Liver (tissue), 9 donors: ENCODE measurements around the gene FOXK1. TPM values are rescaled to one million over a fixed set of nuclear protein-coding genes. Genes with fewer than 3 reads are reported as not detected.
"Not testable (repeated sequence)": the region's sequence is repeated elsewhere in the genome, so short reads cannot be mapped to it uniquely, and the experiment has no call there.

Experiments
- DNase-seq: peaks from one replicate; pipeline ENCODE4 v3.0.0-alpha.2; 2017; ENCODE audit warnings: low spot score
- H3K27ac ChIP-seq, 2 donors: one replicate each; pipeline ENCODE4 v1.7.0; 2013; ENCODE audit warnings: inconsistent platforms in 2 of 2, low read length in 2 of 2, control low read depth in 1 of 2, low read depth in 1 of 2, mild to moderate bottlenecking in 1 of 2
- H3K27me3 ChIP-seq, 4 donors: one replicate each; pipeline versions ENCODE4 v1.6.1 to v1.7.0; 2013; ENCODE audit warnings: low read length in 3 of 4, inconsistent platforms in 1 of 4, mild to moderate bottlenecking in 1 of 4, moderate library complexity in 1 of 4; ENCODE audit not compliant: control insufficient read depth in 4 of 4, insufficient read depth in 4 of 4
- H3K36me3 ChIP-seq, 4 donors: one replicate each; pipeline versions ENCODE4 v1.6.1 to v1.7.0; 2013; ENCODE audit warnings: low read length in 3 of 4, mild to moderate bottlenecking in 3 of 4, low read depth in 1 of 4, moderate library complexity in 1 of 4; ENCODE audit not compliant: control insufficient read depth in 4 of 4, insufficient read depth in 3 of 4
- H3K4me1 ChIP-seq, 4 donors: one replicate each; pipeline versions ENCODE4 v1.6.1 to v1.7.0; 2013; ENCODE audit warnings: low read length in 3 of 4, mild to moderate bottlenecking in 3 of 4, moderate library complexity in 1 of 4; ENCODE audit not compliant: control insufficient read depth in 4 of 4, insufficient read depth in 4 of 4
- H3K4me3 ChIP-seq, 3 donors: one replicate each; pipeline versions ENCODE4 v1.6.1 to v1.7.0; 2013; ENCODE audit warnings: low read length in 3 of 3, control low read depth in 1 of 3, low read depth in 1 of 3, mild to moderate bottlenecking in 1 of 3
- H3K9ac ChIP-seq, 2 donors: one replicate each; pipeline ENCODE4 v1.7.0; 2013; ENCODE audit warnings: low read length in 2 of 2, mild to moderate bottlenecking in 2 of 2, moderate library complexity in 2 of 2, control low read depth in 1 of 2, low read depth in 1 of 2
- H3K9me3 ChIP-seq, 4 donors: one replicate each; pipeline versions ENCODE4 v1.6.1 to v1.7.0; 2013; ENCODE audit warnings: low read length in 3 of 4; ENCODE audit not compliant: control insufficient read depth in 4 of 4
- EGR1 ChIP-seq, 2 donors: IDR thresholded peaks; 2 replicates each; pipeline ENCODE4 v1.6.1; 2016 to 2018; ENCODE audit warnings: antibody characterized with exemption in 2 of 2, low read depth in 2 of 2
- FOXA1 ChIP-seq: IDR thresholded peaks from 2 replicates; pipeline ENCODE4 v1.6.1; 2016; ENCODE audit warnings: antibody characterized with exemption
- FOXA2 ChIP-seq: IDR thresholded peaks from 2 replicates; pipeline ENCODE4 v1.6.1; 2016; ENCODE audit warnings: antibody characterized with exemption
- GABPA ChIP-seq, 2 donors: IDR thresholded peaks in 1 of 2; conservative IDR thresholded peaks in 1 of 2; 2 replicates each; pipeline ENCODE4 v1.6.1; 2016; ENCODE audit warnings: antibody characterized with exemption in 2 of 2, mild to moderate bottlenecking in 1 of 2, moderate library complexity in 1 of 2
- HNF4A ChIP-seq, 2 donors: conservative IDR thresholded peaks; 2 replicates each; pipeline ENCODE4 v1.6.1; 2016; ENCODE audit warnings: antibody characterized with exemption in 2 of 2, mild to moderate bottlenecking in 2 of 2
- HNF4G ChIP-seq: IDR thresholded peaks from 2 replicates; pipeline ENCODE4 v1.6.1; 2016; ENCODE audit warnings: antibody characterized with exemption
- JUND ChIP-seq, 2 donors: IDR thresholded peaks; 2 replicates each; pipeline ENCODE4 v1.6.1; 2016; ENCODE audit warnings: antibody characterized with exemption in 2 of 2
- NR2F2 ChIP-seq: IDR thresholded peaks from 2 replicates; pipeline ENCODE4 v1.6.1; 2016; ENCODE audit warnings: antibody characterized with exemption
- RAD21 ChIP-seq, 2 donors: IDR thresholded peaks; 2 replicates each; pipeline ENCODE4 v1.6.1; 2016; ENCODE audit warnings: antibody characterized with exemption in 2 of 2, mild to moderate bottlenecking in 2 of 2
- RXRA ChIP-seq, 2 donors: IDR thresholded peaks; 2 replicates each; pipeline ENCODE4 v1.6.1; 2017 to 2018; ENCODE audit warnings: antibody characterized with exemption in 2 of 2, mild to moderate bottlenecking in 1 of 2
- SP1 ChIP-seq: IDR thresholded peaks from 2 replicates; pipeline ENCODE4 v1.6.1; 2018; ENCODE audit warnings: antibody characterized with exemption, mild to moderate bottlenecking
- TAF1 ChIP-seq: conservative IDR thresholded peaks from 2 replicates; pipeline ENCODE4 v1.6.1; 2016; ENCODE audit warnings: antibody characterized with exemption, mild to moderate bottlenecking
- YY1 ChIP-seq: IDR thresholded peaks from 2 replicates; pipeline ENCODE4 v1.6.1; 2016; ENCODE audit warnings: antibody characterized with exemption, mild to moderate bottlenecking
- WGBS: extraction: QIAGEN DNeasy Blood & Tissue Kit; methylation state at CpG from one replicate; pipeline ENCODE4 v1.1.7; 2013; 5-methylcytosine and 5-hydroxymethylcytosine counted together
- polyA plus RNA-seq, 2 donors: library from polyadenylated mRNA; stranded (reverse) in 1 of 2; unstranded in 1 of 2; fragments of 200-250 nt in 1 of 2; fragments of >200 nt in 1 of 2; fragmentation: Nextera tagmentation in 1 of 2; extraction: Ambion mirVana in 1 of 2; gene quantifications; one replicate each; pipeline versions ENCODE4 v1.2.1 to v1.2.3, GENCODE V29; 2013 to 2015
- total RNA-seq, 2 donors: library from RNA; depleted of rRNA; stranded (reverse); fragments of >200 nt; gene quantifications; one replicate each; pipeline ENCODE4 v1.2.3, GENCODE V29; 2014
- TF ChIP-seq, protein P1 (sequence below): IDR thresholded peaks from 2 replicates; pipeline ENCODE4 v1.6.1; 2016; ENCODE audit warnings: antibody characterized with exemption
- TF ChIP-seq, protein P2 (sequence below): IDR thresholded peaks from 2 replicates; pipeline ENCODE4 v1.6.1; 2016; ENCODE audit warnings: antibody characterized with exemption
- TF ChIP-seq, protein P3 (sequence below): IDR thresholded peaks from 2 replicates; pipeline ENCODE4 v1.6.1; 2016; ENCODE audit warnings: antibody characterized with exemption, mild to moderate bottlenecking
- TF ChIP-seq, protein P4 (sequence below): fragments of 150-350 bp; IDR thresholded peaks from 2 replicates; pipeline ENCODE4 v1.5.1; 2017; ENCODE audit warnings: improper control_type of control experiment, low read depth, low read length; ENCODE audit not compliant: missing input control
- TF ChIP-seq, protein P5 (sequence below): IDR thresholded peaks from 2 replicates; pipeline ENCODE4 v1.6.1; 2016; ENCODE audit warnings: antibody characterized with exemption
- donor health status: healthy.
- donor health status: healthy.
- donor health status: healthy.
- donor health status: healthy.
- donor health status: healthy.

The FOXK1 gene
- total and polyA plus RNA-seq, 4 donors: 1.2 to 8.5 (median 4.4) TPM

DNA sequence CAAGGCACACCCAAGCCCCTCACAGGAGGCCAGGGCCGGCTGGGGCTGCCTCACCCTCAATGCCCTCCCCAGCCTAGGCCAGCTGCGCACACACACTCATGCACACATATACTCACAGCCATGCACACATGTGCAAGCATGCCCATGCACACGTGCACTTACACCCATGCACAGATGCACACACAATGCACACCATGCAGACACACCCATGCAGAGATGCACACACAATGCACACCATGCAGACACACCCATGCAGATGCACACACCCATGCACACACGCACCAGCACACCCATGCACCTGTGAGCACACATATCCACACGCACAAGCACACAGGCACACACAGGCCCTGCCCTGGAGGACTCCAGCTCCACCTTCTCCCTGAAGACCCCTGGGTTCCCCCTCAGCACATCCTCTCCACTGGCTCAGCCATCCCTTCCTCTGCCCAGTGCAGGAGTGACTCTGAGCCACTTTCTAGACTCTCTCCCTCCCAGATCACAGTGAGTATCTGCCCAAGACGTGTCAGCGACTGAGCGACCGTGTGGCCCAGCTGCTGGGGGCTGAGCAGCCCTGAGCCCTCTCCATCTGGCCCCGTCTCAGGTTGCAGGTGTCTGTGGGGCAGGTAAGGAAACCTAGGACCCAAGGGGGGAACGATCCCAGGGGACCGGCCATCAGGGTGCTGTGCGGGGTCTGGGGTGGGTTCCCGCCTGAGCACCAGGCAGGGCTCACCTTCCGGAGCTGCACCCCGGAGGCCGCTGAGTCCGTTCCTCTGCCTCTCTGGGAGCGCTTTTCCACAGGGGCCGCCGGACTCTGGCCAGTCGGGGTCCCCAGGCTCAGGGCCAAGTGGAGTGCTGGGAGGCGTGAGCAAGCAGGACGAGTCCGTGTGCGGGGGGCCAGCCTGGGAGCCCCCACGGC is 119.1 kb downstream of the FOXK1 start:
- no peak overlapping the region for H3K4me3 ChIP-seq
- no peak overlapping the region for H3K9ac ChIP-seq
- H3K27me3 ChIP-seq: no peaks in the 10 kb centered on the region
- 89% methylated on average over 27 of the region's 27 CpGs for WGBS
- no peaks in the 10 kb centered on the region for H3K4me1 ChIP-seq
- no peak for DNase-seq
- no peaks in the 10 kb centered on the region for H3K36me3 ChIP-seq
- TF ChIP-seq TAF1: no peak
- no peak for TF ChIP-seq RAD21 (IDR thresholded peaks at IDR 0.05)
- no peak overlapping the region for H3K27ac ChIP-seq
- no peaks in the 10 kb centered on the region for H3K9me3 ChIP-seq

DNA sequence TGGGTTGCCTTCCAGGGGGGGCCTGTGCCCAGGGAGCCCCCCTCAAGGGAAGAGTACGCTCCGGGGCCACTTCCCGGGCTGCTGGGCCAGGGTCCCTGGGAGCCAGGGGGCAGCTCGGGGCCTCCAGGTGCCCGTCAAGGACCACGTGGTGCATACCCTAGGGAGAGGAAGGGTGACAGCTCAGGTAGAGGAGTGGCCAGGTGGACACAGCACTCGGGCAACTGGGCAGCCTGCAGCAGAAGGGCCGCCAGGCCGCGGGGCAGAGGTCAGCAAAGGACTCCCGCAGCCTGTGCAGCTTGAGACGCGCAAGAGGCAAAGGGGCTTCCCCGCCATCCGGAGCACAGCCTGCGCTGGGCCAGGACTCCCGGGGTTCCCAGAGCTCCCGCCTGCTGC is 119.7 kb downstream of the FOXK1 start:
- WGBS: 59% methylated on average over 18 of the region's 18 CpGs
- no peaks in the 10 kb centered on the region for H3K27me3 ChIP-seq
- H3K36me3 ChIP-seq: no peaks in the 10 kb centered on the region
- TF ChIP-seq, protein P1, sequence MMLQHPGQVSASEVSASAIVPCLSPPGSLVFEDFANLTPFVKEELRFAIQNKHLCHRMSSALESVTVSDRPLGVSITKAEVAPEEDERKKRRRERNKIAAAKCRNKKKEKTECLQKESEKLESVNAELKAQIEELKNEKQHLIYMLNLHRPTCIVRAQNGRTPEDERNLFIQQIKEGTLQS: no peak
- TF ChIP-seq, protein P2, sequence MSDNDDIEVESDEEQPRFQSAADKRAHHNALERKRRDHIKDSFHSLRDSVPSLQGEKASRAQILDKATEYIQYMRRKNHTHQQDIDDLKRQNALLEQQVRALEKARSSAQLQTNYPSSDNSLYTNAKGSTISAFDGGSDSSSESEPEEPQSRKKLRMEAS: no peak
- TF ChIP-seq EGR1 (IDR thresholded peaks at IDR 0.05; ENCODE audit: low read depth in 2 of 2) (no peak), RXRA (IDR thresholded peaks at IDR 0.05) (no peak), FOXA1 (no peak), NR2F2 (no peak), SP1 (no peak), RAD21 (IDR thresholded peaks at IDR 0.05) (no peak), JUND (IDR thresholded peaks at IDR 0.05) (no peak), GABPA (IDR thresholded peaks at IDR 0.05 in 1 of 2, conservative IDR thresholded peaks at IDR 0.05 in 1 of 2) (no peak), HNF4G (no peak), TAF1 (no peak), YY1 (no peak), FOXA2 (no peak), HNF4A (conservative IDR thresholded peaks at IDR 0.05) (no peak)
- TF ChIP-seq, protein P3, sequence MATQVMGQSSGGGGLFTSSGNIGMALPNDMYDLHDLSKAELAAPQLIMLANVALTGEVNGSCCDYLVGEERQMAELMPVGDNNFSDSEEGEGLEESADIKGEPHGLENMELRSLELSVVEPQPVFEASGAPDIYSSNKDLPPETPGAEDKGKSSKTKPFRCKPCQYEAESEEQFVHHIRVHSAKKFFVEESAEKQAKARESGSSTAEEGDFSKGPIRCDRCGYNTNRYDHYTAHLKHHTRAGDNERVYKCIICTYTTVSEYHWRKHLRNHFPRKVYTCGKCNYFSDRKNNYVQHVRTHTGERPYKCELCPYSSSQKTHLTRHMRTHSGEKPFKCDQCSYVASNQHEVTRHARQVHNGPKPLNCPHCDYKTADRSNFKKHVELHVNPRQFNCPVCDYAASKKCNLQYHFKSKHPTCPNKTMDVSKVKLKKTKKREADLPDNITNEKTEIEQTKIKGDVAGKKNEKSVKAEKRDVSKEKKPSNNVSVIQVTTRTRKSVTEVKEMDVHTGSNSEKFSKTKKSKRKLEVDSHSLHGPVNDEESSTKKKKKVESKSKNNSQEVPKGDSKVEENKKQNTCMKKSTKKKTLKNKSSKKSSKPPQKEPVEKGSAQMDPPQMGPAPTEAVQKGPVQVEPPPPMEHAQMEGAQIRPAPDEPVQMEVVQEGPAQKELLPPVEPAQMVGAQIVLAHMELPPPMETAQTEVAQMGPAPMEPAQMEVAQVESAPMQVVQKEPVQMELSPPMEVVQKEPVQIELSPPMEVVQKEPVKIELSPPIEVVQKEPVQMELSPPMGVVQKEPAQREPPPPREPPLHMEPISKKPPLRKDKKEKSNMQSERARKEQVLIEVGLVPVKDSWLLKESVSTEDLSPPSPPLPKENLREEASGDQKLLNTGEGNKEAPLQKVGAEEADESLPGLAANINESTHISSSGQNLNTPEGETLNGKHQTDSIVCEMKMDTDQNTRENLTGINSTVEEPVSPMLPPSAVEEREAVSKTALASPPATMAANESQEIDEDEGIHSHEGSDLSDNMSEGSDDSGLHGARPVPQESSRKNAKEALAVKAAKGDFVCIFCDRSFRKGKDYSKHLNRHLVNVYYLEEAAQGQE: no peak
- TF ChIP-seq, protein P4, sequence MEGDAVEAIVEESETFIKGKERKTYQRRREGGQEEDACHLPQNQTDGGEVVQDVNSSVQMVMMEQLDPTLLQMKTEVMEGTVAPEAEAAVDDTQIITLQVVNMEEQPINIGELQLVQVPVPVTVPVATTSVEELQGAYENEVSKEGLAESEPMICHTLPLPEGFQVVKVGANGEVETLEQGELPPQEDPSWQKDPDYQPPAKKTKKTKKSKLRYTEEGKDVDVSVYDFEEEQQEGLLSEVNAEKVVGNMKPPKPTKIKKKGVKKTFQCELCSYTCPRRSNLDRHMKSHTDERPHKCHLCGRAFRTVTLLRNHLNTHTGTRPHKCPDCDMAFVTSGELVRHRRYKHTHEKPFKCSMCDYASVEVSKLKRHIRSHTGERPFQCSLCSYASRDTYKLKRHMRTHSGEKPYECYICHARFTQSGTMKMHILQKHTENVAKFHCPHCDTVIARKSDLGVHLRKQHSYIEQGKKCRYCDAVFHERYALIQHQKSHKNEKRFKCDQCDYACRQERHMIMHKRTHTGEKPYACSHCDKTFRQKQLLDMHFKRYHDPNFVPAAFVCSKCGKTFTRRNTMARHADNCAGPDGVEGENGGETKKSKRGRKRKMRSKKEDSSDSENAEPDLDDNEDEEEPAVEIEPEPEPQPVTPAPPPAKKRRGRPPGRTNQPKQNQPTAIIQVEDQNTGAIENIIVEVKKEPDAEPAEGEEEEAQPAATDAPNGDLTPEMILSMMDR: no peak
- TF ChIP-seq, protein P5, sequence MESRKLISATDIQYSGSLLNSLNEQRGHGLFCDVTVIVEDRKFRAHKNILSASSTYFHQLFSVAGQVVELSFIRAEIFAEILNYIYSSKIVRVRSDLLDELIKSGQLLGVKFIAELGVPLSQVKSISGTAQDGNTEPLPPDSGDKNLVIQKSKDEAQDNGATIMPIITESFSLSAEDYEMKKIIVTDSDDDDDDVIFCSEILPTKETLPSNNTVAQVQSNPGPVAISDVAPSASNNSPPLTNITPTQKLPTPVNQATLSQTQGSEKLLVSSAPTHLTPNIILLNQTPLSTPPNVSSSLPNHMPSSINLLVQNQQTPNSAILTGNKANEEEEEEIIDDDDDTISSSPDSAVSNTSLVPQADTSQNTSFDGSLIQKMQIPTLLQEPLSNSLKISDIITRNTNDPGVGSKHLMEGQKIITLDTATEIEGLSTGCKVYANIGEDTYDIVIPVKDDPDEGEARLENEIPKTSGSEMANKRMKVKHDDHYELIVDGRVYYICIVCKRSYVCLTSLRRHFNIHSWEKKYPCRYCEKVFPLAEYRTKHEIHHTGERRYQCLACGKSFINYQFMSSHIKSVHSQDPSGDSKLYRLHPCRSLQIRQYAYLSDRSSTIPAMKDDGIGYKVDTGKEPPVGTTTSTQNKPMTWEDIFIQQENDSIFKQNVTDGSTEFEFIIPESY: no peak
- H3K27ac ChIP-seq: no peak overlapping the region
- H3K4me3 ChIP-seq: no peak overlapping the region
- no peak overlapping the region for H3K9ac ChIP-seq
- H3K4me1 ChIP-seq: no peaks in the 10 kb centered on the region
- DNase-seq: no peak
- H3K9me3 ChIP-seq: no peaks in the 10 kb centered on the region

DNA sequence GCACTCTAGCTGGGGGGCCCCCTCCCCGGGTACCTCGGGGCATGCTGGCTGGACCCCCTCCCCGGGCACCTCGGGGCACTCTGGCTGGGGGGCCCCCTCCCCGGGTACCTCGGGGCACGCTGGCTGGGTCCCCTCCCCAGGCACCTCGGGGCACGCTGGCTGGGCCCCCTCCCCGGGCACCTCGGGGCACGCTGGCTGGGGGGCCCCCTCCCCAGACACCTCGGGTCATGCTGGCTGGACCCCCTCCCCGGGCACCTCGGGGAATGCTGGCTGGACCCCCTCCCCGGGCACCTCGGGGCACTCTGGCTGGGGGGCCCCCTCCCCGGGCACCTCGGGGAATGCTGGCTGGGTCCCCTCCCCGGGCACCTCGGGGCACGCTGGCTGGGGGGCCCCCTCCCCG is 120.5 kb downstream of the FOXK1 start:
- H3K36me3 ChIP-seq, H3K27ac ChIP-seq, H3K4me3 ChIP-seq, H3K4me1 ChIP-seq, H3K27me3 ChIP-seq, H3K9me3 ChIP-seq, DNase-seq, H3K9ac ChIP-seq: not testable (repeated sequence)
- WGBS: 93% methylated on average over 23 of the region's 23 CpGs
